GM12878 (cell line): ENCODE results near the gene FBXL7.

ENCODE experiments used
- ETV6 ChIP-seq, 2 experiments: fragments of 450-650 bp in 1 of 2; IDR thresholded peaks in 1 of 2; conservative IDR thresholded peaks in 1 of 2; 2 replicates each; pipeline ENCODE4 v1.6.1; 2014; ENCODE audit warnings: antibody characterized with exemption in 1 of 2, borderline replicate concordance in 1 of 2, low read depth in 1 of 2, mild to moderate bottlenecking in 1 of 2, moderate library complexity in 1 of 2
- FOS ChIP-seq: IDR thresholded peaks from 3 replicates; pipeline ENCODE4 v1.6.1; 2011; ENCODE audit warnings: borderline replicate concordance; ENCODE audit not compliant: insufficient read length; ENCODE audit errors: extremely low read depth
- IRF5 ChIP-seq: fragments of 450-650 bp; IDR thresholded peaks from 2 replicates; pipeline ENCODE4 v1.6.1; 2017; ENCODE audit warnings: borderline replicate concordance
- MYC ChIP-seq: IDR thresholded peaks from 2 replicates; pipeline ENCODE4 v1.6.1; 2011; ENCODE audit warnings: mild to moderate bottlenecking, low read length, moderate library complexity, inconsistent platforms; ENCODE audit not compliant: insufficient read depth, insufficient replicate concordance, insufficient read length, severe bottlenecking
- NFYB ChIP-seq: IDR thresholded peaks from 2 replicates; pipeline ENCODE4 v1.6.1; 2011; ENCODE audit warnings: low read depth, mild to moderate bottlenecking, low read length, improper control_type of control experiment, moderate library complexity; ENCODE audit not compliant: insufficient read depth
- NR2C1 ChIP-seq: fragments of 450-650 bp; IDR thresholded peaks from 2 replicates; pipeline ENCODE4 v1.6.1; 2017; ENCODE audit warnings: antibody characterized with exemption, mild to moderate bottlenecking, moderate library complexity
- POU2F2 ChIP-seq: IDR thresholded peaks from 3 replicates; pipeline ENCODE4 v1.6.1; 2011; ENCODE audit warnings: low read depth, mild to moderate bottlenecking, low read length, borderline replicate concordance
- TAF1 ChIP-seq: IDR thresholded peaks from 2 replicates; pipeline ENCODE4 v1.6.1; 2011; ENCODE audit warnings: mild to moderate bottlenecking, low read depth, low read length, borderline replicate concordance
- TF ChIP-seq, protein P1 (sequence below), 3 experiments: IDR thresholded peaks in 2 of 3; conservative IDR thresholded peaks in 1 of 3; 2 replicates each; pipeline ENCODE4 v1.5.1; 2011; ENCODE audit warnings: low read depth in 3 of 3, low read length in 3 of 3, mild to moderate bottlenecking in 3 of 3, control low read depth in 2 of 3, moderate library complexity in 2 of 3, inconsistent platforms in 1 of 3, mixed read lengths in 1 of 3; ENCODE audit not compliant: control insufficient read depth in 2 of 3, insufficient read depth in 1 of 3; ENCODE audit errors: extremely low read depth in 1 of 3
- TF ChIP-seq, protein P2 (sequence below): IDR thresholded peaks from 2 replicates; pipeline ENCODE4 v1.6.1; 2011; ENCODE audit warnings: low read depth, mild to moderate bottlenecking, low read length, moderate library complexity, borderline replicate concordance; ENCODE audit errors: extremely low read depth

GRCh38 chr5:15584528-15584927 lies 84.5 kb downstream of the FBXL7 start:
- TF ChIP-seq NFYB = no peak
- no peak for TF ChIP-seq TAF1
- TF ChIP-seq, protein P1, sequence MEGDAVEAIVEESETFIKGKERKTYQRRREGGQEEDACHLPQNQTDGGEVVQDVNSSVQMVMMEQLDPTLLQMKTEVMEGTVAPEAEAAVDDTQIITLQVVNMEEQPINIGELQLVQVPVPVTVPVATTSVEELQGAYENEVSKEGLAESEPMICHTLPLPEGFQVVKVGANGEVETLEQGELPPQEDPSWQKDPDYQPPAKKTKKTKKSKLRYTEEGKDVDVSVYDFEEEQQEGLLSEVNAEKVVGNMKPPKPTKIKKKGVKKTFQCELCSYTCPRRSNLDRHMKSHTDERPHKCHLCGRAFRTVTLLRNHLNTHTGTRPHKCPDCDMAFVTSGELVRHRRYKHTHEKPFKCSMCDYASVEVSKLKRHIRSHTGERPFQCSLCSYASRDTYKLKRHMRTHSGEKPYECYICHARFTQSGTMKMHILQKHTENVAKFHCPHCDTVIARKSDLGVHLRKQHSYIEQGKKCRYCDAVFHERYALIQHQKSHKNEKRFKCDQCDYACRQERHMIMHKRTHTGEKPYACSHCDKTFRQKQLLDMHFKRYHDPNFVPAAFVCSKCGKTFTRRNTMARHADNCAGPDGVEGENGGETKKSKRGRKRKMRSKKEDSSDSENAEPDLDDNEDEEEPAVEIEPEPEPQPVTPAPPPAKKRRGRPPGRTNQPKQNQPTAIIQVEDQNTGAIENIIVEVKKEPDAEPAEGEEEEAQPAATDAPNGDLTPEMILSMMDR (IDR thresholded peaks at IDR 0.05 in 2 of 3, conservative IDR thresholded peaks at IDR 0.05 in 1 of 3; ENCODE audit: control insufficient read depth in 2 of 3, extremely low read depth in 1 of 3, insufficient read depth in 1 of 3, low read depth in 3 of 3, low read length in 3 of 3) = no peak
- TF ChIP-seq, protein P2, sequence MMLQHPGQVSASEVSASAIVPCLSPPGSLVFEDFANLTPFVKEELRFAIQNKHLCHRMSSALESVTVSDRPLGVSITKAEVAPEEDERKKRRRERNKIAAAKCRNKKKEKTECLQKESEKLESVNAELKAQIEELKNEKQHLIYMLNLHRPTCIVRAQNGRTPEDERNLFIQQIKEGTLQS = no peak
- no peak for TF ChIP-seq POU2F2
- no peak for TF ChIP-seq FOS
- no peak for TF ChIP-seq IRF5
- no peak for TF ChIP-seq MYC
- TF ChIP-seq ETV6 (conservative IDR thresholded peaks at IDR 0.05 in 1 of 2, IDR thresholded peaks at IDR 0.05 in 1 of 2; ENCODE audit: borderline replicate concordance in 1 of 2, low read depth in 1 of 2) = no peak
- no peak for TF ChIP-seq NR2C1
